RWPE2 (cell line): ENCODE results near the gene NKAIN1.
A peak's percentile ranks its signal among the peaks of the same experiment; 100 is the strongest.

ENCODE experiments used
- ATAC-seq: fragments of 200-7000 bp; cut with Tn5 transposase; 3 replicates; pipeline ENCODE4 v1.9.1; 2021; ENCODE audit warnings: low read depth
- DNase-seq: peaks from one replicate; pipeline ENCODE4 v3.0.0-alpha.2; 2020; ENCODE audit warnings: low spot score
- H3K27ac ChIP-seq: fragments of 450-650 bp; 2 replicates; pipeline ENCODE4 v1.5.1; 2017; ENCODE audit warnings: mild to moderate bottlenecking; ENCODE audit not compliant: poor library complexity, severe bottlenecking
- H3K27me3 ChIP-seq: fragments of 250-450 bp; sonication (Bioruptor Pico); 2 replicates; pipeline ENCODE4 v1.5.1; 2021; ENCODE audit warnings: mild to moderate bottlenecking, moderate library complexity; ENCODE audit not compliant: insufficient read depth, poor library complexity, severe bottlenecking
- H3K36me3 ChIP-seq: fragments of 250-450 bp; sonication (Bioruptor Pico); 2 replicates; pipeline ENCODE4 v1.5.1; 2020; ENCODE audit warnings: low read depth, mild to moderate bottlenecking, moderate library complexity
- H3K4me1 ChIP-seq: fragments of 250-450 bp; sonication (Bioruptor Pico); 2 replicates; pipeline ENCODE4 v1.5.1; 2021; ENCODE audit warnings: mild to moderate bottlenecking, moderate library complexity; ENCODE audit not compliant: insufficient read depth, poor library complexity, severe bottlenecking
- H3K4me3 ChIP-seq: fragments of 250-450 bp; sonication (Bioruptor Pico); 2 replicates; pipeline ENCODE4 v1.5.1; 2021; ENCODE audit warnings: mild to moderate bottlenecking, moderate library complexity; ENCODE audit not compliant: severe bottlenecking
- H3K9me3 ChIP-seq: fragments of 250-450 bp; sonication (Bioruptor Pico); 2 replicates; pipeline ENCODE4 v1.5.1; 2021; ENCODE audit warnings: mild to moderate bottlenecking, moderate library complexity; ENCODE audit not compliant: severe bottlenecking
- TF ChIP-seq, protein P1 (sequence below): fragments of 450-650 bp; IDR thresholded peaks from one replicate; pipeline ENCODE4 v1.5.1; 2017; ENCODE audit warnings: mild to moderate bottlenecking, moderate library complexity; ENCODE audit not compliant: poor library complexity, severe bottlenecking

Gene NKAIN1

DNA sequence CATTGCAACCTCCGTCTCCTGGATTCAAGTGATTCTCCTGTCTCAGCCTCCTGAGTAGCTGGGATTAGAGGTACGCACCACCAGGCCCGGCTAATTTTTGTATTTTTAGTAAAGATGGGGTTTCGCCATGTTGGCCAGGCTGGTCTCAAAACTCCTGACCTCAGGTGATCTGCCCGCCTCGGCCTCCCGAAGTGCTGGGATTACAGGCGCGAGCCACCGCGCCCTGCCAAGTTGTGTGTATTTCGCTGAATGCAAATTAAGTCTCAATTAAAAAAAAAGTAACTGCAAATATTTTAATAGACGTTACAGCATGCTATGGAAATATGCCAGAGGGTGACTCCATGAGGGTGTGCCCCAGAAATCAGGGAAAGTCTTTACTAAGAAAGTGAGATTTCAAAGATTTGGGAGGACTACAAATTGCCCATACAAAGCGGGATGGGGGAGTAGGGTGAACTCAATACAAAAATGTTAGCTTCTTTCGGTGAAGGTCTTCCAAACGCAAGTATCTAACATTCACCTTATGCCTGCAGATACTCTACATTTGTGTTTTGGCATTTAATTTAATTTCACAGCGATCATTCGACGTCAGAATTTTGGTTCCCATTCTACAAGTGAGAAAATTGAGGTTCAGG is 85.6 kb downstream of the NKAIN1 start:
- ATAC-seq (no peak), DNase-seq (no peak)
- TF ChIP-seq, protein P1, sequence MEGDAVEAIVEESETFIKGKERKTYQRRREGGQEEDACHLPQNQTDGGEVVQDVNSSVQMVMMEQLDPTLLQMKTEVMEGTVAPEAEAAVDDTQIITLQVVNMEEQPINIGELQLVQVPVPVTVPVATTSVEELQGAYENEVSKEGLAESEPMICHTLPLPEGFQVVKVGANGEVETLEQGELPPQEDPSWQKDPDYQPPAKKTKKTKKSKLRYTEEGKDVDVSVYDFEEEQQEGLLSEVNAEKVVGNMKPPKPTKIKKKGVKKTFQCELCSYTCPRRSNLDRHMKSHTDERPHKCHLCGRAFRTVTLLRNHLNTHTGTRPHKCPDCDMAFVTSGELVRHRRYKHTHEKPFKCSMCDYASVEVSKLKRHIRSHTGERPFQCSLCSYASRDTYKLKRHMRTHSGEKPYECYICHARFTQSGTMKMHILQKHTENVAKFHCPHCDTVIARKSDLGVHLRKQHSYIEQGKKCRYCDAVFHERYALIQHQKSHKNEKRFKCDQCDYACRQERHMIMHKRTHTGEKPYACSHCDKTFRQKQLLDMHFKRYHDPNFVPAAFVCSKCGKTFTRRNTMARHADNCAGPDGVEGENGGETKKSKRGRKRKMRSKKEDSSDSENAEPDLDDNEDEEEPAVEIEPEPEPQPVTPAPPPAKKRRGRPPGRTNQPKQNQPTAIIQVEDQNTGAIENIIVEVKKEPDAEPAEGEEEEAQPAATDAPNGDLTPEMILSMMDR, result no peak
- Histone ChIP-seq H3K4me3 (peak overlapping the region; percentile 32), H3K27ac (peak overlapping the region; percentile 92), H3K9me3 (no peaks in the 10 kb centered on the region), H3K36me3 (peaks cover 12% of the 10 kb centered on the region), H3K4me1 (peaks cover 28% of the 10 kb centered on the region), H3K27me3 (no peaks in the 10 kb centered on the region)

DNA sequence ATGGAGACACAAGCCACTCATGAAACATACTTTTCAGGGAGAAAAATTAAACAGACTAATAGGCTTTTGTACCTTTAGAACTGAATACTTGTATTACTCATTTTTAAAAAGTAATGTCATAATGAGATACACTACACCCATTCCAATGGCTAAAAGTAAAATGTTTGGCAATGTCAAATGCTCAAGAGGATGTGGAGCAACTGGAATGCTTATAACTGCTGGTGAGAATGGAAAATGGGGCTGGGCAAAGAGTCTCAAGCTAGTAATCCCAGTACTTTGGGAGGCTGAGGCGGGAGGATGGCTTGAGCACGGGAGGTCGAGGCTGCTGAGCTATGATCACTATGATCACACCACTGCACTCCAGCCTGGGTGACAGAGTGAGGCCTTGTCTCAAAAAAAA is 86.3 kb downstream of the NKAIN1 start:
- ATAC-seq (no peak), DNase-seq (no peak)
- Histone ChIP-seq H3K27ac (peak overlapping the region; percentile 92), H3K4me3 (no peak overlapping the region), H3K36me3 (peaks cover 12% of the 10 kb centered on the region), H3K4me1 (peaks cover 28% of the 10 kb centered on the region), H3K27me3 (no peaks in the 10 kb centered on the region), H3K9me3 (no peaks in the 10 kb centered on the region)
- TF ChIP-seq, protein P1, result no peak

DNA sequence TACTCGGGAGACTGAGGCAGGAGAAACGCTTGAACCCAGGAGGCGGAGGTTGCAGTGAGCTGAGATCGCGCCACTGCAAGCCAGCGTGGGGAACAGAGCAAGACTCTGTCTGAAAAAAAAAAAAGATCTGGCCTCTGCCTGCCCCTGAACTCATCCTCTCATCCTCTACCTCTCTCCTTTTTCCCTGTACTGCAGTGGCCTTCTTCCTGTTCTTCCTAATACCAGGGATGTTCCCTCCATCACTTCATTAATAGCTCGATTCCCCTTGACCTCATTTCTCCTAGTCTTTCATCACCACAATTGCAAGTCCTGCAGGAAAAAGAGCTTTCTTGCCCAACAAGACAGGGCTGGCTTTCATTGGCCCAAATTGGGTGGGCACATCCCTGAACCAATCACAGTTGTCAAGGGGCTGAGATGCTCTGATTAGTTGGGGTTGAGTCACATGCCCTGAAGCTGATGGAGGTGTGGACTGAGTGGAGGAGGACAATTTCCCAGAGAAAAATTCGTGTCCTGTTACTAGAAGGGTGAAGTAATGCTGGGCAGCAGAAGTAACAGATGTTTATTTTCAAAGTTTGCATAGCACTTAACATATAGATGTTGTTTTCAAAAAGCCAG is 87.4 kb downstream of the NKAIN1 start:
- peak; percentile 90 for DNase-seq
- Histone ChIP-seq H3K27ac (peak overlapping the region; percentile 92), H3K9me3 (no peaks in the 10 kb centered on the region), H3K4me1 (peaks cover 28% of the 10 kb centered on the region), H3K4me3 (no peak overlapping the region), H3K36me3 (peaks cover 12% of the 10 kb centered on the region), H3K27me3 (no peaks in the 10 kb centered on the region)
- TF ChIP-seq, protein P1, result no peak
- peak; percentile 76 for ATAC-seq

DNA sequence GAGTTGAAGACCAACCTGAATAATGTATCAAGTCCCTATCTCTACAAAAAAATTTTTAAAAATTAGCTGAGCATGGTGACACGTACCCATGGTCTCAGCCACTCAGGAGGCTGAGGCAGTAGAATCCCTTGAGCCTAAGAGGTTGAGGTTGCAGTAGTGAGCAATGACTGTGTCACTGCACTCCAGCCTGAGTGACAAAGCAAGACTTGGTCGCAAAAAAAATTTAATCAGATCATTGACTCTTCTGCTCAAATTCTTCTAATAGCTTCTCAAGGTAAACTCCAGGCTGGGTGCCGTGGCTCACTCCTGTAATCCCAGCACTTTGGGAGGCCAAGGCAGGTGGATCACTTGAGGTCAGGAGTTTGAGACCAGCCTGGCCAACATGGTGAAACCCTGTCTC is 88.3 kb downstream of the NKAIN1 start:
- no peak overlapping the region for H3K4me3 ChIP-seq
- no peaks in the 10 kb centered on the region for H3K27me3 ChIP-seq
- TF ChIP-seq, protein P1, result no peak
- no peaks in the 10 kb centered on the region for H3K9me3 ChIP-seq
- H3K4me1 ChIP-seq, result peaks cover 28% of the 10 kb centered on the region
- peaks cover 7% of the 10 kb centered on the region for H3K36me3 ChIP-seq
- peak overlapping the region; percentile 92 for H3K27ac ChIP-seq
- no peak for ATAC-seq
- DNase-seq, result no peak

DNA sequence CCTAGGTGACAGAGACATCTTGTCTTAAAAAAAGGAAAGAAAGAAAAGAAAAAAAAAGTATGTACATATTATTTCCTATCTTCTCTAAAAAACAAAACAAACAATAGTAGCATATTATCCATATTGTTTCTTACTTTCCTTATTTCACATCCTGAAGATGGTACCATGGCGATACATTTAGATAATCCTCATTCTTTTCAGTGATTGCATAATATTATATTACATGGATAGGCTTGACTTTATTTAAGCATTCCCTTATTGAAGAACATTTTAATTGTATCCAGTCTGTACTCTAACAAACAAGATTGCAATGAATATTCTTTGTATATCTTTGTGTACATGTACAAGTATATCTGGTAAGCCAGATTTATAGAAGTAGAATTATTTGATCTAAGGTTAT is 91.3 kb downstream of the NKAIN1 start:
- DNase-seq, result no peak
- ATAC-seq, result no peak
- TF ChIP-seq, protein P1, result no peak

More for the DNA sequence above, 91.3 kb downstream of the NKAIN1 start:
- Histone ChIP-seq H3K36me3 (no peaks in the 10 kb centered on the region), H3K4me1 (peaks cover 15% of the 10 kb centered on the region), H3K9me3 (no peaks in the 10 kb centered on the region), H3K27me3 (no peaks in the 10 kb centered on the region), H3K27ac (no peak overlapping the region), H3K4me3 (no peak overlapping the region)
